GM23248 (cell line): Measurements from ENCODE around the gene ITGA8. TPM values are rescaled to one million over a fixed set of nuclear protein-coding genes. Genes with fewer than 3 reads are reported as not detected.

Experiments
- DNase-seq: peaks from one replicate; pipeline ENCODE4 v3.0.0-alpha.2; 2015
- H2AFZ ChIP-seq: fragments of 200-600 bp; sonication (generic); 2 replicates; pipeline ENCODE4 v1.6.1; 2016; ENCODE audit warnings: antibody characterized with exemption
- H3F3A ChIP-seq: fragments of 200-600 bp; sonication (generic); 2 replicates; pipeline ENCODE4 v1.6.1; 2016; ENCODE audit warnings: mild to moderate bottlenecking, antibody characterized with exemption, mixed run types; ENCODE audit not compliant: insufficient read depth
- H3K27ac ChIP-seq: fragments of 200-600 bp; sonication (generic); 2 replicates; pipeline ENCODE4 v1.5.1; 2016; ENCODE audit warnings: mild to moderate bottlenecking
- H3K27me3 ChIP-seq: fragments of 200-600 bp; sonication (generic); replicated peaks from 2 replicates; pipeline ENCODE4 v1.6.1; 2016; ENCODE audit warnings: mild to moderate bottlenecking; ENCODE audit not compliant: insufficient read depth
- H3K36me3 ChIP-seq: fragments of 200-600 bp; sonication (generic); 2 replicates; pipeline ENCODE4 v1.6.1; 2016; ENCODE audit warnings: low read depth, mild to moderate bottlenecking
- H3K4me1 ChIP-seq: fragments of 200-600 bp; sonication (generic); 2 replicates; pipeline ENCODE4 v1.6.1; 2016; ENCODE audit warnings: mild to moderate bottlenecking; ENCODE audit not compliant: insufficient read depth
- H3K4me2 ChIP-seq: fragments of 200-600 bp; sonication (generic); one replicate; pipeline ENCODE4 v1.6.1; 2016; ENCODE audit warnings: mild to moderate bottlenecking; ENCODE audit not compliant: unreplicated experiment
- H3K4me3 ChIP-seq: fragments of 200-600 bp; sonication (generic); 2 replicates; pipeline ENCODE4 v1.5.1; 2016; ENCODE audit warnings: mild to moderate bottlenecking
- H3K79me2 ChIP-seq: fragments of 200-600 bp; sonication (generic); 2 replicates; pipeline ENCODE4 v1.6.1; 2016; ENCODE audit warnings: mild to moderate bottlenecking; ENCODE audit not compliant: insufficient read depth
- H3K9ac ChIP-seq: fragments of 200-600 bp; sonication (generic); 2 replicates; pipeline ENCODE4 v1.6.1; 2016; ENCODE audit warnings: mild to moderate bottlenecking
- H3K9me2 ChIP-seq: fragments of 200-600 bp; sonication (generic); 2 replicates; pipeline ENCODE4 v1.6.1; 2016; ENCODE audit warnings: mixed run types, mild to moderate bottlenecking, moderate library complexity; ENCODE audit not compliant: insufficient read depth
- H3K9me3 ChIP-seq: fragments of 200-600 bp; sonication (generic); one replicate; pipeline ENCODE4 v1.6.1; 2017; ENCODE audit warnings: low read depth
- H4K20me1 ChIP-seq: fragments of 200-600 bp; sonication (generic); 2 replicates; pipeline ENCODE4 v1.6.0; 2016; ENCODE audit not compliant: insufficient read depth
- EZH2 ChIP-seq: fragments of 200-600 bp; sonication (generic); IDR thresholded peaks from 2 replicates; pipeline ENCODE4 v1.6.1; 2018; ENCODE audit warnings: antibody characterized with exemption, mild to moderate bottlenecking; ENCODE audit not compliant: insufficient read depth, poor library complexity, severe bottlenecking
- EZH2phosphoT487 ChIP-seq: fragments of 200-600 bp; sonication (generic); IDR thresholded peaks from 2 replicates; pipeline ENCODE4 v1.6.1; 2018; ENCODE audit warnings: antibody characterized with exemption, moderate library complexity, mild to moderate bottlenecking, low read depth; ENCODE audit not compliant: insufficient read depth
- WGBS, 2 experiments: methylation state at CpG; one replicate each; pipeline ENCODE4 v1.1.6; 2015 to 2017; ENCODE audit warnings: low lambda C conversion rate in 2 of 2, low coverage in 1 of 2; ENCODE audit errors: missing lambda C conversion rate in 2 of 2; 5-methylcytosine and 5-hydroxymethylcytosine counted together
- in situ Hi-C: fragments of 300-500 bp; cut with MboI; formaldehyde crosslinking; loops from 2 replicates; pipeline ENCODE4 v1.15.0; 2020
- polyA plus RNA-seq: library from polyadenylated mRNA; unstranded; fragments of >200 nt; fragmentation: Nextera tagmentation; extraction: Ambion mirVana; gene quantifications from 2 replicates; pipeline ENCODE4 v1.2.1, GENCODE V29; 2016
- total RNA-seq: library from RNA; depleted of rRNA; stranded (reverse); fragments of >200 nt; shearing (Covaris generic); gene quantifications from 2 replicates; pipeline ENCODE4 v1.2.3, GENCODE V29; 2014

The ITGA8 gene
- total and polyA plus RNA-seq, 2 experiments from 2014 or later = 0.32 TPM; not detected in 1

GRCh38 chr10:15723803-15724202 lies 4.1 kb upstream of the ITGA8 start:
- H3K79me2 ChIP-seq = no peaks in the 10 kb centered on the region
- WGBS, 2 experiments = 78 to 86% methylated on average over 4 of the region's 4 CpGs
- no peaks in the 10 kb centered on the region for H3K36me3 ChIP-seq
- no peaks in the 10 kb centered on the region for H3F3A ChIP-seq
- no peaks in the 10 kb centered on the region for H4K20me1 ChIP-seq
- in situ Hi-C loops = loop anchor here (5.0 kb wide), 1 partner anchor 292 kb away; no protein-coding TSS in a partner anchor
- no peaks in the 10 kb centered on the region for H3K9me3 ChIP-seq
- no peak for TF ChIP-seq EZH2phosphoT487
- TF ChIP-seq EZH2 = no peak
- no peak overlapping the region for H3K9ac ChIP-seq
- no peaks in the 10 kb centered on the region for H3K4me1 ChIP-seq
- no peak for DNase-seq
- no peak overlapping the region for H3K27ac ChIP-seq
- H3K9me2 ChIP-seq = no peaks in the 10 kb centered on the region
- no peak overlapping the region for H3K4me3 ChIP-seq
- peaks cover 20% of the 10 kb centered on the region for H3K27me3 ChIP-seq
- no peak overlapping the region for H2AFZ ChIP-seq
- H3K4me2 ChIP-seq = no peak overlapping the region

- H3K9me3 ChIP-seq = no peaks in the 10 kb centered on the region
- WGBS, 2 experiments = 87 to 89% methylated on average over 13 of the region's 13 CpGs
Observed at GRCh38 chr10:15720635-15721287, 1.0 kb upstream of the ITGA8 start.

GRCh38 chr10:15719049-15719898 lies 448 bp downstream of the ITGA8 start:
- Histone ChIP-seq H3K4me2 (peak overlapping the region; percentile 68), H4K20me1 (no peaks in the 10 kb centered on the region), H2AFZ (peak overlapping the region; percentile 55; the same call in 1 of the 2 replicates), H3K9me2 (no peaks in the 10 kb centered on the region), H3K9me3 (no peaks in the 10 kb centered on the region), H3K27ac (no peak overlapping the region), H3F3A (no peaks in the 10 kb centered on the region), H3K27me3 (peaks cover 35% of the 10 kb centered on the region), H3K36me3 (no peaks in the 10 kb centered on the region), H3K79me2 (no peaks in the 10 kb centered on the region), H3K4me3 (peak overlapping the region; percentile 60), H3K9ac (no peak overlapping the region), H3K4me1 (no peaks in the 10 kb centered on the region)
- TF ChIP-seq EZH2 (peak; percentile 89), EZH2phosphoT487 (no peak)
- peak; percentile 44 for DNase-seq
- in situ Hi-C loops = loop anchor here (10.0 kb wide), 1 partner anchor 134 kb away; no protein-coding TSS in a partner anchor
- 1 to 3% methylated on average over 24 to 40 of the region's 67 CpGs for WGBS, 2 experiments

More at GRCh38 chr10:15720635-15721287, 1.0 kb upstream of the ITGA8 start:
- Histone ChIP-seq H3K9me2 (no peaks in the 10 kb centered on the region), H3K79me2 (no peaks in the 10 kb centered on the region), H2AFZ (no peak overlapping the region), H3K27me3 (peaks cover 35% of the 10 kb centered on the region), H3K27ac (no peak overlapping the region), H3K36me3 (no peaks in the 10 kb centered on the region), H3F3A (no peaks in the 10 kb centered on the region), H4K20me1 (no peaks in the 10 kb centered on the region), H3K4me1 (no peaks in the 10 kb centered on the region), H3K9ac (no peak overlapping the region), H3K4me2 (no peak overlapping the region), H3K4me3 (no peak overlapping the region)
- in situ Hi-C loops = loop anchor here (5.0 kb wide), 1 partner anchor 288 kb away; no protein-coding TSS in a partner anchor
- DNase-seq = no peak
- TF ChIP-seq EZH2phosphoT487 (no peak), EZH2 (no peak)

- H3K27ac ChIP-seq = no peak overlapping the region
- DNase-seq = no peak
- peaks cover 35% of the 10 kb centered on the region for H3K27me3 ChIP-seq
- no peaks in the 10 kb centered on the region for H3K9me2 ChIP-seq
- H2AFZ ChIP-seq = peak overlapping the region; percentile 55; the same call in 1 of the 2 replicates
- no peaks in the 10 kb centered on the region for H3F3A ChIP-seq
- TF ChIP-seq EZH2phosphoT487 = no peak
- no peak for TF ChIP-seq EZH2
- H3K36me3 ChIP-seq = no peaks in the 10 kb centered on the region
- H3K4me3 ChIP-seq = peak overlapping the region; percentile 60; the same call in 1 of the 2 replicates
- in situ Hi-C loops = loop anchor here (10.0 kb wide), 1 partner anchor 134 kb away; no protein-coding TSS in a partner anchor
- H3K4me2 ChIP-seq = peak overlapping the region; percentile 68
- H3K9ac ChIP-seq = no peak overlapping the region
- no peaks in the 10 kb centered on the region for H3K9me3 ChIP-seq
- no peaks in the 10 kb centered on the region for H3K4me1 ChIP-seq
- no peaks in the 10 kb centered on the region for H4K20me1 ChIP-seq
- no peaks in the 10 kb centered on the region for H3K79me2 ChIP-seq
- WGBS, 2 experiments = 16 to 23% methylated on average over 17 of the region's 17 CpGs
Observed at GRCh38 chr10:15718694-15719048, 1.1 kb downstream of the ITGA8 start.
